Muscle layer of colon (tissue), 2 donors: ENCODE results near the gene HS6ST1.

Experiments used
- H3K27ac ChIP-seq: one replicate; pipeline ENCODE4 v1.7.0; 2013; ENCODE audit warnings: low read depth, mild to moderate bottlenecking, low read length, moderate library complexity
- H3K27me3 ChIP-seq, 2 donors: one replicate each; pipeline ENCODE4 v1.7.0; 2013; ENCODE audit warnings: low read length in 2 of 2, mild to moderate bottlenecking in 2 of 2; ENCODE audit not compliant: insufficient read depth in 2 of 2, control insufficient read depth in 1 of 2
- H3K36me3 ChIP-seq: one replicate; pipeline ENCODE4 v1.7.0; 2013; ENCODE audit warnings: mild to moderate bottlenecking, low read length; ENCODE audit not compliant: insufficient read depth
- H3K4me1 ChIP-seq: one replicate; pipeline ENCODE4 v1.7.0; 2013; ENCODE audit warnings: mild to moderate bottlenecking, low read length; ENCODE audit not compliant: insufficient read depth
- H3K4me3 ChIP-seq, 2 donors: one replicate each; pipeline ENCODE4 v1.7.0; 2013; ENCODE audit warnings: low read length in 2 of 2, low read depth in 1 of 2, mild to moderate bottlenecking in 1 of 2, moderate library complexity in 1 of 2
- H3K9ac ChIP-seq: one replicate; pipeline ENCODE4 v1.7.0; 2013; ENCODE audit warnings: low read length
- H3K9me3 ChIP-seq: one replicate; pipeline ENCODE4 v1.7.0; 2013; ENCODE audit warnings: mild to moderate bottlenecking, low read length
- donor health status: abdominal sarcoma.
- donor health status: Adenocarcinoma of cecum.

Gene HS6ST1

DNA sequence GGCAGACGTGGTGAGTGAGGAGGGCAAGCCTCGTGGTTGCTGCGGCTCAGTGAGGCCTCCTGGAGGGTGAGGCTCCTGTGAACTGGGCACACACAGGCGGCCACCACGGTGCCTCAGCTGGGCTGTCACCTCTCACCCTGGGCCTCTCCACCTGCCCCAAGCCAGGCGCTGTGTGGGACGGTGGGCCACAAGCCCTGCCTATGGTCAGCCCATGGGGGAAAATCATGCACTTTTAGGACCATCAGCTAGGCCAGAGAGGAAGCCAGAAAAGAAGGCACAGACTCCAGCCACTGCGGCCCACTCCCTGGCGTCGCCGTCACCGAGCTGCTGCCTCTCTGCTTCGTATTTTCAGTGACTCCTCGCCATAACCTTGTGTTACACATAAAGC, 28.5 kb upstream of the HS6ST1 start:
- Histone ChIP-seq H3K27me3 (no peaks in the 10 kb centered on the region), H3K36me3 (no peaks in the 10 kb centered on the region), H3K9me3 (no peaks in the 10 kb centered on the region), H3K4me3 (peak overlapping the region in 1 of 2 donors; percentile 16), H3K9ac (no peak overlapping the region), H3K4me1 (peaks cover 19% of the 10 kb centered on the region), H3K27ac (peak overlapping the region; percentile 61)

DNA sequence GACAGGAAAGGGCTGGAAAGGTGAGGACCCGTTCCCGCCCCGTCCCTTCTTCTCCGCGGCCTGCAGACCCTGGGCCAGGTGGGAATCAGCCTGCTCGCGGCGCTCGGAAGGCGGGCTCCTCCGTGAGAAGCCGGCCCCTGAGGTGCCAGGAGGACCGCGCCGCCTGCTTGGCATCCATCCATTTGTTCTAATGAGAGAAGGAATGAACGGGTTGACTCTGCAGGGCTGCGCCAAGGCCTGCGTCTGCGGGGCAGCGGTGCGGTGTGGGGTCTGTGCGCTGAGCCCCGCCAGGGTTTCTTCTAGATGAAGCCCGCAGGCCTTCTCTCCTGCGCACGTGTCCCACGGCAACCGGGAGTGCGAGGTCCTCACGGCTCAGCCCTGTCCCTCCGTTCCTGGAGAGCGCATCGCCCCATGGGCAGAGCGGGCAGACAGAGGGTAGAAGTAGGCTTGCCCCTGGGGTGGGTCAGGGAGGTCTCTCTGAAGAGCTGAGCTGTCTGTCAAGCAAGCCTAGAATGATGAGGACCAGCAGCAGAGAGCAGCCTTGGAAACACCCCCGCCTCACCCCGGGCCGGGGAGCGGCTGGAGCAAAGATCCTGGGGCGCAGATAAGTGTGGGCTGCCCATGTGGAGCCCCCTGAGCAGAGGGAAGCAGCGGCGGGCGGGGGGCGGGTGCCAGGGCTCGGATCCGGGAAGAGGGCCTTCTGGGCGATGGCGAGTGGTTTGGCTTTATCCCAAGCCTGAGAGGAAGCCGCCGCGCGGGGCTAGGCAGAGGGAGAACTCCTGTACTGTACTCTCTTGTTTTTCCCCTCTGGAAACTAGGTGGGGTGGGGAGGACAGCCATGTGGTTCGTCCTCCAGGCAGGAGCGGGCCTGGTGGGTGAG, 27.9 kb upstream of the HS6ST1 start:
- Histone ChIP-seq H3K27me3 (no peaks in the 10 kb centered on the region), H3K36me3 (no peaks in the 10 kb centered on the region), H3K4me1 (peaks cover 19% of the 10 kb centered on the region), H3K4me3 (no peak overlapping the region), H3K27ac (peak overlapping the region; percentile 61), H3K9me3 (no peaks in the 10 kb centered on the region), H3K9ac (no peak overlapping the region)

DNA sequence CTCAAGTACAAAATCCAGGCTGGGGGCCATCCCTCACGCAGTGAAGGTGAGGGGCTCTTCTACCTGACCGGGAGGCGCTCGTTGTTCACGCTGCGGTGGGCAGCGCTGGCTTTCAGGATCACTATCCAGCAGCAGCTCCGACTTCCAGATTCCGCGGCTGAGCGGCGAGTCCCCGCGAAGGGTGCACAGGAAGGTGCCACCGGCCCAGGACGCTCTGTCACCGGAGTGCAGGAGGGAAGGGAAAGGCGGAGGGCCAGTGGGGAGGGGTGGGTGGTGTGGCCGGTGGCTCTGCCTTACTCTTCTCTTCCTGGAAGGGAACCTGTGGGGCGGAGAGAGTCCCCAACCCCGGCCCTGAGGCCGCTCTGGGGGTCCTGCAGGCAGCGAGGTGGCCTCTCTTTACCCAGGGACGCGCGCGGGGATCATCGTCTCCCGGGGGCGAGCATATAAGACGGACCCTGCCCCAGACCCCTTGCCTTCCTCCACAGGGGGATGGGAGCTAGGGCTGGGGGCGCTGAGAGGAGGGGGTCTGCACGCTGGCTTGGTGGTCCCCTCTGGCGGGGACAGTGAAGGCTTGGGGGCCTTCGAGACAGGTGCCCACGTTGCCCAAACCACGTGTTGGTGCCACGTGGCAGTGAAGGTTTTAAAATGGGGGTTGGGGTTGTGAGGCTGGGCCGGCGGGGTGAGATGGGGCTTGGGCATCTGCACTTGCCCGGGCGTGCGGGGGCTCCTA, 26.9 kb upstream of the HS6ST1 start:
- no peaks in the 10 kb centered on the region for H3K36me3 ChIP-seq
- no peak overlapping the region for H3K9ac ChIP-seq
- no peak overlapping the region for H3K27ac ChIP-seq
- H3K27me3 ChIP-seq = no peaks in the 10 kb centered on the region
- peaks cover 19% of the 10 kb centered on the region for H3K4me1 ChIP-seq
- no peak overlapping the region for H3K4me3 ChIP-seq
- H3K9me3 ChIP-seq = no peaks in the 10 kb centered on the region

DNA sequence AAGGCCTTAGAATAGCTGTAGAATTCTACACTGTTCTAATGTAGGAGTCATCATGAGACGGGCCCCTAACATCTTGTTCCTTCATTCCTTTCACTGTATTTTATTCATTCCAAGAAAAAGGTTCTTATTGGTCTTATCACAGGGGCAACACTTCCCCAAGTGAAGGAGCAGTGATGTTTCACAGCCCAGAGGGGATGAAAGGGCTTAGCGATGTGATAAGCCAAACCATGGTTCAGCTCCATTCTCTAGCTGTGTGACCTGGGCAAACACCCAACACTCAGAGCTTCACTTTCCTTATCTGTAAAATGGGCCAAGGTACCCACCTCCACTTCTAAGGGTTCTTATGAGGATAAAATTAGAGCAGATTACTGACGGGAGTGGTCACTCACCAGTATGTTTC, 25.4 kb upstream of the HS6ST1 start:
- Histone ChIP-seq H3K9me3 (no peaks in the 10 kb centered on the region), H3K4me3 (no peak overlapping the region), H3K4me1 (peaks cover 19% of the 10 kb centered on the region), H3K27ac (no peak overlapping the region), H3K9ac (no peak overlapping the region), H3K27me3 (no peaks in the 10 kb centered on the region), H3K36me3 (no peaks in the 10 kb centered on the region)

DNA sequence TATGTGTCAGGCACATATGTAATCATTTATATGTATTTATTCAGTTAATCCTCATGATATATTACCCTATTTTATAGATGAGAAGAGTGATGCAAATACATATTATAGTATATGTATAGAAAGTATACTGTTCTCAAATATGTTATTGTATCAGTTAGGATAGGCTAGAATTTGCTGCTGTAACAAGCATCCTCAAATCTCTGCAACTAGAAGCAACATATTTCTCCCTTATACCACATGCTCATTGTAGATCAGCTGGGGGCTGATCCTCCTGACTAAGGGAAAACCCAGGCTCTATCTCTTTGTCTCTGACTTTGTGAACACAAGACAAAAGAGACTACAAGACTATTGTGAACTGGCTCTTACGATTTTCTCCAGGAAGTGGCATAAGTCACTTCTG, 24.8 kb upstream of the HS6ST1 start:
- Histone ChIP-seq H3K36me3 (no peaks in the 10 kb centered on the region), H3K4me3 (no peak overlapping the region), H3K27ac (no peak overlapping the region), H3K9ac (no peak overlapping the region), H3K4me1 (peaks cover 13% of the 10 kb centered on the region), H3K9me3 (no peaks in the 10 kb centered on the region), H3K27me3 (no peaks in the 10 kb centered on the region)

DNA sequence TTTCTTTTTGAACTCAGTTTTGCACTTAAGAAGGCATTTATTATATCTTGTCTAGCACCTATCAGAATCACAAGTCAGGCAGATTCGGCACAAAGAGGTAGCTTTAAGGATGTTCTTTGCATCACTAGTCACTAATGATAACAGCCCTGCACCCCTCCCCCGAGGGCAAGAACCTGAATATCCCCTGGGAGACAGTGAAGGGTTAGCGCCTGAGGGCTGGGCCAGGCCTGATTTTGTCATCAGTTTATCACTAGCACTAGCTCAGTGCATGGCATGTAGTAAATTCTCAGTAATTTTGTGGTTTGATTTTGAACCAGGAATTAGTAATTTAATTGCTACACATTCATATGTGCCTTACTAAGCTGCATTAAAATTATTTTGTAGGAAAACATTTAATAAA, 23.9 kb upstream of the HS6ST1 start:
- H3K4me1 ChIP-seq = peaks cover 4% of the 10 kb centered on the region
- H3K9me3 ChIP-seq = no peaks in the 10 kb centered on the region
- H3K4me3 ChIP-seq = no peak overlapping the region
- no peak overlapping the region for H3K27ac ChIP-seq
- no peaks in the 10 kb centered on the region for H3K36me3 ChIP-seq
- H3K27me3 ChIP-seq = no peaks in the 10 kb centered on the region
- H3K9ac ChIP-seq = no peak overlapping the region

DNA sequence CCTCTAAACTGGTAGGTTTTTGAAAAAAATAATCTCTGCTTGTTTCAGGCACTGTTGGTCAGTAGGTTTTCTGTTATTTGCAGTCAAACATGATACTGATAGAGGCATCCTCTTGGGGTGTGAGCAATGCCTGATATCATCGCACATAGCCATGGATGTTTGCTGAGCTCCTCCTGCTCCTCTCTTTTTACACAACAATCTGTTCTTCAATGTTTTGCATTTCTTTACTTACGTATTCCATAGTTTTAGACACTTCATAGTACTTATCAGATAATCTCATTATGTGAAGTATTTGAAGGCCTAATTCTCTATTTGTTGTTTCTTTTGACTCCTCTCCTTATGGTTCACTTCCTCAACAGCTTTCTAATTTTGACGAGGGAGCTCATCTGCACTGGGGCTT, 23.0 kb upstream of the HS6ST1 start:
- Histone ChIP-seq H3K4me3 (no peak overlapping the region), H3K36me3 (no peaks in the 10 kb centered on the region), H3K27me3 (no peaks in the 10 kb centered on the region), H3K9ac (no peak overlapping the region), H3K27ac (no peak overlapping the region), H3K4me1 (no peaks in the 10 kb centered on the region), H3K9me3 (no peaks in the 10 kb centered on the region)

DNA sequence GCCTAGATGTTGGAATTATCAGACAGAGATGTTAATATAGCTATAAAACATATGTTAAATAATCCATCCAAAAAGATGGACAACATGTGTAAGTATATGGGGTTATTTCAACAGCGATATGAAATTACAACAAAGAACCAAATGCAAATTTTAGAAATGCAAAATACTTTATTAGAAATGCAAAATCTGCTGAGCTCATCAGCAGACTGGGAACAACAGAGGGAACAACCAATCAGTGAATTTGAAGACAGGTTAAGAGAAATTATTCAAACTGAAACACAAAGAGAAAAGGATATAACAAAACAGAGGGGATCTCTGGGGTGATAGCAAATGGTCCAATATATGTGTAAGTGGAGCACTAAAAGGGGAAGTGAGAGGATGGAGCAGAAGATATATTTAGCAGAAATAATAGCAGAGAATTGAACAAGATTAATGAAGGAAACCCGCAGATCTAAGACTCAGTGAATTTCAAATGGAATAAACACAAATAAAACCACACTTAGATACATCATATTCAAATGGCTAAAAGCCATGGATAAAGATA, 13.5 kb upstream of the HS6ST1 start:
- Histone ChIP-seq H3K27me3 (no peaks in the 10 kb centered on the region), H3K36me3 (no peaks in the 10 kb centered on the region), H3K27ac (no peak overlapping the region), H3K4me3 (no peak overlapping the region), H3K9ac (no peak overlapping the region), H3K4me1 (no peaks in the 10 kb centered on the region), H3K9me3 (no peaks in the 10 kb centered on the region)

DNA sequence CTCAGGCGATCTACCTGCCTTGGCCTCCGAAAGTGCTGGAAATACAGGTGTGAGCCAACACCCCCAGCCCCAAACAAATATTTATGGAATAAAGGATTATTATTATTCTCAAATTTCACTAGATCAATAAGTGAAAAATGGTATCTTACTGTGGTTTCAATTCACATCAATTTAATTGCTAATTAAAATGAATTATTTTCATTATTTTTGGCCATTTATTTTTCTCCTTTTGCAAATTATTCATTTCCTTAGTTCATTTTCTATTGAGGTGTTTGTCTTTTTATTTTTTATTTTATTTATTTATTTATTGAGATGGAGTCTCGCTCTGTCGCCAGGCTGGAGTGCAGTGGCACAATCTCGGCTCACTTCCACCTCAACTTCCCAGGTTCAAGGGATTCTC, 11.9 kb upstream of the HS6ST1 start:
- H3K36me3 ChIP-seq = no peaks in the 10 kb centered on the region
- H3K9me3 ChIP-seq = no peaks in the 10 kb centered on the region
- peaks cover 8% of the 10 kb centered on the region for H3K4me1 ChIP-seq
- no peaks in the 10 kb centered on the region for H3K27me3 ChIP-seq
- H3K4me3 ChIP-seq = no peak overlapping the region
- no peak overlapping the region for H3K27ac ChIP-seq
- H3K9ac ChIP-seq = no peak overlapping the region

DNA sequence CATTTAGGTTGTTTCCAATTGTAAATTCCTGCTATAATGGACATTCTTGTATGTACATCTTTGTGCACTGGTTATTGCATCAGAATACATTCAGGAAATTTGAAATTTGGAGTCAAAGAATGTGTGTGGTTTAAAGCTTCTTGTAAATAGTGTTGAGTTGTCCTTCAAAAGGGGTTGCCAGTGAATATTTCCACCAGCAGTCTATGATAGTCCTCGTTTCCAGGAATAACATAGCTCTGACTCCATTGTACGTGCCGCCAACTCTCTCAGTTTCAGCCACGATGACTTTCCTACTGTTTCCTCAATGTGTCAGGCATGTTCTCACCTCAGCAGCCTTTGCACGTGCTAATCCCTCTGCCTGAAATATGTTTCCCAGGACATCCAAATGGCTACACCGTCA, 10.9 kb upstream of the HS6ST1 start:
- Histone ChIP-seq H3K27me3 (no peaks in the 10 kb centered on the region), H3K27ac (no peak overlapping the region), H3K9ac (no peak overlapping the region), H3K4me3 (no peak overlapping the region), H3K4me1 (peaks cover 18% of the 10 kb centered on the region), H3K36me3 (no peaks in the 10 kb centered on the region), H3K9me3 (no peaks in the 10 kb centered on the region)

DNA sequence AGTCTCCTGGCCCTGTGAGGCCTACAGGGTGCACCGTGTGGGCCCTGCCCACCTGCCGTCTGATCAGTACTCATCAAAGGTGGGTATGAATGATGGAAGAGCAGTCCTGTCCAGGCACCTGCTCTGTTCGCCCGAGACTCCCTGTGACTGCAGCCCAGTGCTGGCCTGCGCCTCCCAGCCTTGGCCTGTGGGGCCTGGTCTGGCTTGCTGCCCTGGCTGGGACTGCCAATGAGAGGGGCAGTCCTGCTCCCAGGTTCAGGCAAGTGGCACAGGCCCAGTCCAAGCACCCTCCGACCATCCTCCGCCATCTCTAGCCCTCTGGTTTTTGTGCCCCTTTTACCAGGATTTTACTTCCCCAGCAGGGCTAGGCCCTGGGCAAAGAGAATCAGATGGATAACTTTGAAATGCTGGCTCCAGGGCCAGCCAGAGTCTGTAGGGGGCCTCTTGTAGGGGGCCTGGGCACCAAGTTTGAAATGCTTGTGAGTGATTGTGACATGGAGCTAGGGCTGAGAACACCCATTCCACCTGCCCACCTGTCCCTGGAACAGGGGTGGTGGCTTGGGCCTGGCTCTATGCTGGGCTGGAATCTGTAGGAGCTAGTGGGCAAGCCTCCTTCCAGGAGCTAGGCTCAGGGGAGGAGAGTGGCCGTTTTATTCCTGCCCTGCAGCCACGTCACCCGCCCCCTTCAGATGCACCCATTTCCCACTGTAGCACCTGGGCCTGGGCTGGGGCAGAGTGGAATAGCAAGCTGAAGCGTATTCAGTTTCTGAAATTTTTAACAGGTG, 8.7 kb upstream of the HS6ST1 start:
- H3K9ac ChIP-seq = no peak overlapping the region
- no peak overlapping the region for H3K4me3 ChIP-seq
- H3K27me3 ChIP-seq = no peaks in the 10 kb centered on the region
- no peaks in the 10 kb centered on the region for H3K36me3 ChIP-seq
- H3K4me1 ChIP-seq = peaks cover 18% of the 10 kb centered on the region
- no peaks in the 10 kb centered on the region for H3K9me3 ChIP-seq
- H3K27ac ChIP-seq = no peak overlapping the region
